Thyroid gland (tissue), 4 donors: ENCODE data around the gene NTN1.

Source experiments
- POLR2A ChIP-seq, 2 donors: fragments of 450-650 bp; IDR thresholded peaks; one replicate each; pipeline ENCODE4 v1.6.1; 2017; ENCODE audit warnings: antibody characterized with exemption in 2 of 2, mild to moderate bottlenecking in 2 of 2, moderate library complexity in 1 of 2
- TF ChIP-seq, protein P1 (sequence below), 6 experiments: fragments of 200-600 bp in 3 of 6; fragments of 450-650 bp in 3 of 6; sonication (generic) in 3 of 6; IDR thresholded peaks; one replicate each; pipeline ENCODE4 v1.5.1; 2016 to 2019; ENCODE audit warnings: antibody characterized with exemption in 6 of 6, mild to moderate bottlenecking in 2 of 6, inconsistent platforms in 1 of 6, moderate library complexity in 1 of 6

GRCh38 chr17:9022573-9023391 lies 1.5 kb downstream of the NTN1 start:
- TF ChIP-seq, protein P1, sequence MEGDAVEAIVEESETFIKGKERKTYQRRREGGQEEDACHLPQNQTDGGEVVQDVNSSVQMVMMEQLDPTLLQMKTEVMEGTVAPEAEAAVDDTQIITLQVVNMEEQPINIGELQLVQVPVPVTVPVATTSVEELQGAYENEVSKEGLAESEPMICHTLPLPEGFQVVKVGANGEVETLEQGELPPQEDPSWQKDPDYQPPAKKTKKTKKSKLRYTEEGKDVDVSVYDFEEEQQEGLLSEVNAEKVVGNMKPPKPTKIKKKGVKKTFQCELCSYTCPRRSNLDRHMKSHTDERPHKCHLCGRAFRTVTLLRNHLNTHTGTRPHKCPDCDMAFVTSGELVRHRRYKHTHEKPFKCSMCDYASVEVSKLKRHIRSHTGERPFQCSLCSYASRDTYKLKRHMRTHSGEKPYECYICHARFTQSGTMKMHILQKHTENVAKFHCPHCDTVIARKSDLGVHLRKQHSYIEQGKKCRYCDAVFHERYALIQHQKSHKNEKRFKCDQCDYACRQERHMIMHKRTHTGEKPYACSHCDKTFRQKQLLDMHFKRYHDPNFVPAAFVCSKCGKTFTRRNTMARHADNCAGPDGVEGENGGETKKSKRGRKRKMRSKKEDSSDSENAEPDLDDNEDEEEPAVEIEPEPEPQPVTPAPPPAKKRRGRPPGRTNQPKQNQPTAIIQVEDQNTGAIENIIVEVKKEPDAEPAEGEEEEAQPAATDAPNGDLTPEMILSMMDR (IDR thresholded peaks at IDR 0.05), result no peak
- TF ChIP-seq POLR2A (IDR thresholded peaks at IDR 0.05), result no peak
